PC-9 (cell line): Measurements from ENCODE around the gene ST7. TPM values are rescaled to one million over a fixed set of nuclear protein-coding genes. Genes with fewer than 3 reads are reported as not detected.

Experiments
- BruUV-seq: library from RNA; stranded (reverse); fragments of 400-500 nt; replicated peaks from 2 replicates; lab custom pipeline; 2021; lab: Mats Ljungman, UMichigan
- CTCF ChIA-PET: fragments of 300-600 bp; sonication (Branson Sonifier 250); formaldehyde crosslinking; loops from one replicate; lab custom pipeline; 2022; ENCODE audit warnings: antibody characterized with exemption; lab: Charles Lee
- POLR2A ChIA-PET: fragments of 300-600 bp; sonication (Branson Sonifier 250); formaldehyde crosslinking; loops from one replicate; lab custom pipeline; 2022; ENCODE audit warnings: antibody characterized with exemption; ENCODE audit not compliant: unreplicated experiment; lab: Charles Lee
- DNase-seq, 2 experiments: peaks; one replicate each; pipeline versions ENCODE4 v3.0.0 to v3.0.0-alpha.2; 2015 to 2022; ENCODE audit warnings: mixed read lengths in 1 of 2
- H2AFZ ChIP-seq: fragments of 200-600 bp; sonication (generic); 2 replicates; pipeline ENCODE4 v1.8.1; 2017; ENCODE audit warnings: antibody characterized with exemption
- H3F3A ChIP-seq: fragments of 200-600 bp; sonication (generic); 2 replicates; pipeline ENCODE4 v1.8.1; 2017; ENCODE audit warnings: antibody characterized with exemption, mild to moderate bottlenecking, low read depth; ENCODE audit not compliant: insufficient read depth
- H3K27ac ChIP-seq: fragments of 200-600 bp; sonication (generic); 2 replicates; pipeline ENCODE4 v1.6.1; 2016; ENCODE audit warnings: mixed run types
- H3K27me3 ChIP-seq: fragments of 200-600 bp; sonication (generic); 2 replicates; pipeline ENCODE4 v1.6.1; 2016; ENCODE audit warnings: low read depth, mixed run types; ENCODE audit not compliant: insufficient read depth
- H3K36me3 ChIP-seq: fragments of 200-600 bp; sonication (generic); 2 replicates; pipeline ENCODE4 v1.6.1; 2016; ENCODE audit warnings: low read depth, mixed run types
- H3K4me1 ChIP-seq: fragments of 200-600 bp; sonication (generic); replicated peaks from 2 replicates; pipeline ENCODE4 v1.6.1; 2016; ENCODE audit warnings: mixed run types; ENCODE audit not compliant: insufficient read depth
- H3K4me2 ChIP-seq: fragments of 200-600 bp; sonication (generic); 2 replicates; pipeline ENCODE4 v1.6.1; 2017; ENCODE audit warnings: mixed run types
- H3K4me3 ChIP-seq: fragments of 200-600 bp; sonication (generic); 2 replicates; pipeline ENCODE4 v1.6.1; 2016; ENCODE audit warnings: mixed run types
- H3K79me2 ChIP-seq: fragments of 200-600 bp; sonication (generic); 2 replicates; pipeline ENCODE4 v1.6.1; 2017; ENCODE audit warnings: low read depth, mixed run types
- H3K9me2 ChIP-seq: fragments of 200-600 bp; sonication (generic); 2 replicates; pipeline ENCODE4 v1.8.1; 2017; ENCODE audit warnings: mild to moderate bottlenecking; ENCODE audit not compliant: insufficient read depth
- H3K9me3 ChIP-seq: fragments of 200-600 bp; sonication (generic); 2 replicates; pipeline ENCODE4 v1.8.1; 2016; ENCODE audit warnings: low read depth; ENCODE audit not compliant: insufficient read depth
- H4K20me1 ChIP-seq: fragments of 200-600 bp; sonication (generic); 2 replicates; pipeline ENCODE4 v1.8.1; 2017; ENCODE audit not compliant: insufficient read depth
- EZH2 ChIP-seq: fragments of 200-600 bp; sonication (generic); IDR thresholded peaks from 2 replicates; pipeline ENCODE4 v1.8.0; 2017; ENCODE audit warnings: antibody characterized with exemption, low read depth
- intact Hi-C: fragments of 100-400 bp; cut with micrococcal nuclease; formaldehyde crosslinking; loops from one replicate; pipeline ENCODE4 v1.10.0; 2022; ENCODE audit not compliant: unreplicated experiment
- total RNA-seq: library from RNA; stranded (reverse); gene quantifications from 2 replicates; pipeline ENCODE4 v1.2.3, GENCODE V29; 2021
- TF ChIP-seq, protein P1 (sequence below): fragments of 200-600 bp; sonication (generic); conservative IDR thresholded peaks from 2 replicates; pipeline ENCODE4 v1.6.1; 2017; ENCODE audit warnings: mixed run types, antibody characterized with exemption, mild to moderate bottlenecking, moderate library complexity

Gene ST7
- total RNA-seq, 1 experiment from 2014 or later = 25.8 TPM

DNA sequence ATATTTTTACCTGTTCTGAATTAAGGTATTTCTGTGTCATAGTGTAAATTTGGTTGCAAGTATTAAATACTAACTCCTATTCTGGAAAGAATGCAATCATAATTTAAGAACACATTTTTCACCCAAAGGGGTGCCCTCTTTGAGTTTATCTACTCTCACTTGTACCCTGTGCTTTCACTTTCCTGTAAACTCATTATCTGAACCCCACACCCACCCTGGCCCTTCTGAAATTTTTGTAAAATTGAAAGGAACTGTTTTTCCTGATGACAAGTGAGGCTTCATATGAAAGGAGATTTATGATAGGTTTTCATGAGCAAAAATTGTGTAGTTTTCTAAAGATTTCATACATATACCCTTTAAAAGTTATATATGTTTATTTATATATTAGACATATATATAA lies 235.1 kb downstream of the ST7 start:
- Histone ChIP-seq H3K4me3 (no peak overlapping the region), H3F3A (no peaks in the 10 kb centered on the region), H4K20me1 (no peaks in the 10 kb centered on the region), H2AFZ (no peak overlapping the region), H3K36me3 (no peaks in the 10 kb centered on the region), H3K9me2 (no peaks in the 10 kb centered on the region), H3K4me2 (no peak overlapping the region), H3K4me1 (no peaks in the 10 kb centered on the region), H3K27ac (no peak overlapping the region), H3K79me2 (no peaks in the 10 kb centered on the region), H3K9me3 (no peaks in the 10 kb centered on the region), H3K27me3 (no peaks in the 10 kb centered on the region)
- no peak for TF ChIP-seq EZH2
- TF ChIP-seq, protein P1, sequence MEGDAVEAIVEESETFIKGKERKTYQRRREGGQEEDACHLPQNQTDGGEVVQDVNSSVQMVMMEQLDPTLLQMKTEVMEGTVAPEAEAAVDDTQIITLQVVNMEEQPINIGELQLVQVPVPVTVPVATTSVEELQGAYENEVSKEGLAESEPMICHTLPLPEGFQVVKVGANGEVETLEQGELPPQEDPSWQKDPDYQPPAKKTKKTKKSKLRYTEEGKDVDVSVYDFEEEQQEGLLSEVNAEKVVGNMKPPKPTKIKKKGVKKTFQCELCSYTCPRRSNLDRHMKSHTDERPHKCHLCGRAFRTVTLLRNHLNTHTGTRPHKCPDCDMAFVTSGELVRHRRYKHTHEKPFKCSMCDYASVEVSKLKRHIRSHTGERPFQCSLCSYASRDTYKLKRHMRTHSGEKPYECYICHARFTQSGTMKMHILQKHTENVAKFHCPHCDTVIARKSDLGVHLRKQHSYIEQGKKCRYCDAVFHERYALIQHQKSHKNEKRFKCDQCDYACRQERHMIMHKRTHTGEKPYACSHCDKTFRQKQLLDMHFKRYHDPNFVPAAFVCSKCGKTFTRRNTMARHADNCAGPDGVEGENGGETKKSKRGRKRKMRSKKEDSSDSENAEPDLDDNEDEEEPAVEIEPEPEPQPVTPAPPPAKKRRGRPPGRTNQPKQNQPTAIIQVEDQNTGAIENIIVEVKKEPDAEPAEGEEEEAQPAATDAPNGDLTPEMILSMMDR = no peak
- BruUV-seq = no TSS peak
- CTCF ChIA-PET = no interaction called here
- POLR2A ChIA-PET = no interaction called here
- intact Hi-C loops = no loop called here
- DNase-seq = no peak

DNA sequence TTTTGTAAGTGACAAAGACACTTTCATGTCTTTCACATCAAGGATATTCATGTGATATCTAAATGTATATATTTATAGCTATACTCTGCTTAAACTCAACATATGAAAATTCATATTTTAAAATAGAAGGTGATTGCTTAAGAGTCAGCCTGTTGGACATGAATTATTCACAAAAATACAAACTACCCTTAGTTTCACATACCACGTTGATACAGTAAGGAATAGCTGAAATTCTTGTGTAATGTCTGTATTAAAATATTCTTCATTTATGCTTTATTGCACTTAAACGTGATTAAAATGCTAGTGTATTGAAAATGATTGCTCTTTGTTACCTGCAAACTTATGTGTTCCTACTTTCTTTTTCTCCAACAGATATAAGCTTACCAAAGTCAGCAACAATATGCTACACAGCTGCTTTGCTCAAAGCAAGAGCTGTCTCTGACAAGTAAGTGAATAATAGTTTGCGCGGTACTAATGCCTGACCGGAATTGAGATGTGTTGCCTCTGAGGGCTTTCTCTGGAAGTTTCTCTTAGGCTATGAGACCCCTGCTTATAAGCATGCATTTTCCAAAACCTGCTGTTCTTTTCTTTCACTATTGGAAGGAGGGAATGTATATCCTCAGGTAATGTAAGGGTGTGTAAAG lies 235.8 kb downstream of the ST7 start:
- Histone ChIP-seq H3K9me3 (no peaks in the 10 kb centered on the region), H3K27me3 (no peaks in the 10 kb centered on the region), H3K79me2 (no peaks in the 10 kb centered on the region), H4K20me1 (no peaks in the 10 kb centered on the region), H3K27ac (no peak overlapping the region), H2AFZ (no peak overlapping the region), H3K9me2 (no peaks in the 10 kb centered on the region), H3K4me2 (no peak overlapping the region), H3F3A (no peaks in the 10 kb centered on the region), H3K4me1 (no peaks in the 10 kb centered on the region), H3K36me3 (no peaks in the 10 kb centered on the region), H3K4me3 (no peak overlapping the region)
- intact Hi-C loops = no loop called here
- CTCF ChIA-PET = no interaction called here
- POLR2A ChIA-PET = no interaction called here
- DNase-seq = no peak
- TF ChIP-seq, protein P1 = no peak
- TF ChIP-seq EZH2 = no peak
- BruUV-seq = no TSS peak

DNA sequence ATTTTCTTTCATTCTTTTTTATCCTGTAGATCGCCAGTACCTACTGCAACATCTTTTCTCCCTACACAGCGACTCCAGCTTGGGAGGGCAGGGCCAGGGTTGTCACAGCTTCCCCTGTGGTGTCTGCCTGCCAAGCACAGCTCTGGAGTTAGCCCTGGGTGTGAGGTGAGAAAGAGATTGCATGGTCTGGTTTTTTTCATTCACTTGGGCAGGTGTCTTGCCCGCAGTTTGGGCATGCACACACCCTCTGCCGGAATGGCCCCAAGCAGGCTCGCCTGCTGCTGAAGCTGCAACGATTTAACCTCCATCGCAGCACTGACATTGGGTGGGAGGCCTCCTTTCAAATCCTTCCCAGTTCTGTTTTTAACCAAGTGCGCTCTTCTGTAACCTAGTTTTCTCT lies 236.8 kb downstream of the ST7 start:
- no peaks in the 10 kb centered on the region for H3K36me3 ChIP-seq

More for the DNA sequence above, 236.8 kb downstream of the ST7 start:
- Histone ChIP-seq H3K9me2 (no peaks in the 10 kb centered on the region), H2AFZ (no peak overlapping the region), H3K4me2 (no peak overlapping the region), H3K4me1 (no peaks in the 10 kb centered on the region), H3K27ac (no peak overlapping the region), H4K20me1 (no peaks in the 10 kb centered on the region), H3K27me3 (no peaks in the 10 kb centered on the region), H3F3A (no peaks in the 10 kb centered on the region), H3K79me2 (no peaks in the 10 kb centered on the region), H3K9me3 (no peaks in the 10 kb centered on the region), H3K4me3 (no peak overlapping the region)
- BruUV-seq = no TSS peak
- intact Hi-C loops = no loop called here
- no peak for TF ChIP-seq EZH2
- TF ChIP-seq, protein P1 = no peak
- no peak for DNase-seq
- CTCF ChIA-PET = no interaction called here
- POLR2A ChIA-PET = no interaction called here
